HG03280 (cell line): ENCODE data around the gene LPP.
"Not testable (repeated sequence)": the region's sequence is repeated elsewhere in the genome, so short reads cannot be mapped to it uniquely, and the experiment has no call there.

ENCODE experiments used
- ATAC-seq: cut with Tn5 transposase; IDR thresholded peaks from one replicate; pipeline ENCODE4 v1.9.1; 2021; ENCODE audit warnings: mild to moderate bottlenecking, moderate library complexity; ENCODE audit not compliant: unreplicated experiment

Gene LPP

DNA sequence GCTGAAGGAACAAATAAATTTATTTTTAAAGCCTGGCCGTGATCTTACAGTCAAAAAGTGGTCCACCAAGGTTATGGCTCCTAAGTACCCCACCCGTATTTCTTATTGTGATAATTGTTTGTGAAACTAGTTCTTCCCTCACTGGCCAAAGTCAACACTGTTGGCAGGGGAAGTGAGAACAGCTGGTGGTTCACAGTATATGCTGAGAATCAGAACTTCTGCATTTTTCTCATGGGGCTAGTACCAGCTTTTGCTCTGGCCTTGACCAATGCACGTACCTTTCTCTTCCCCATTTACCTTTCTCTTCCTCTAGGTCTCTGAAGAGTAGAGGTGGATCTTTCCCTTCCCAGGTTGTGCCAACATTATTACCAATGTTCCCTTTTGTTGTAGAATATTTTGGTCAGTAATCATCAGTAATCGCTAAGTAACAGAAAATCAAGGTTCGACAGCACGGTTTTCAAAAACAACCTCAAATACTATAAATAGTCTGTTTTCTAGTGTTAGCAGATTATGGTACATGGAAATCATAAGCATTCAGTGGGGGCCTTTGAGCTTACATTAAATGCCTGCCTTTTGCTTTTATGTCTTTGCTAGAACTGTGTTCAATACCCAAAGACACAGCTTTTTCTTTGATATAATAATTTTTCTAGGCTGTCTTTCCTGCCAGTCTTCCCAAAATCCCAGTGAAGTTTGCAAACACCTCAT is 268.0 kb downstream of the LPP start:
- peak; percentile 99 for ATAC-seq

DNA sequence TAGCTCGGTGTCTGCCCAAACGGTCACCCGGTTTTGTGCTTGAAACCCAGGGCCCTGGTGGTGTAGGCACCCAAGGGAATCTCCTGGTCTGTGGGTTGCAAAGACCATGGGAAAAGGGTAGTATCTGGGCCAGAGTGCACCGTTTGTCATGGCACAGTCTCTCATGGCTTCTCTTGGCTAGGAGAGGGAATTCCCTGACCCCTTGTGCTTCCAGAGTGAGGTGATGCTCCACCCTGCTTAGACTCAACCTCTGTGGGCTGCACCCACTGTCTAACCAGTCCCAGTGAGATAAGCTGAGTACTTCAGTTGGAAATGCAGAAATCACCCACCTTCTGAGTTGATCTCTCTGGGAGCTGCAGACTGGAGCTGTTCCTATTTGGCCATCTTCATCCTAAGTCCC is 274.0 kb downstream of the LPP start:
- not testable (repeated sequence) for ATAC-seq

DNA sequence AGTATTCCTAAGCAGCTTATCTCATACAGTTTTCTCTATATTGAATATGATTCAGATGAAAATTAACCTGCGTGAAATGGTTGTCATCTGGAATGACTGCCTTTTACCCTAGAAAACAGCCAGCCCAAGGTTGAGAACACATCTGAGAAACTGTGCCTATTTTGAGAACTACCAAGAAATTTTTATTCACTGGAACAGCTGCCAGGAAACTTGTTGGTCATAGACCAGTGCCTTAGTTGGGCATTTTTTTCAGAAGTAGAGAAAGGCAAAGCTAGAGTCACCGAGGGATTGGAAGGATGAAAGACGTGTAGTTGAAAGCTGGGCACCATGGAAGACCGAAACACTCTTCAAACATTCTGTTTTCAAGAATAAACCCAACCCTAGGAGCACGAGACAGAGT is 277.1 kb downstream of the LPP start:
- ATAC-seq, result no peak

DNA sequence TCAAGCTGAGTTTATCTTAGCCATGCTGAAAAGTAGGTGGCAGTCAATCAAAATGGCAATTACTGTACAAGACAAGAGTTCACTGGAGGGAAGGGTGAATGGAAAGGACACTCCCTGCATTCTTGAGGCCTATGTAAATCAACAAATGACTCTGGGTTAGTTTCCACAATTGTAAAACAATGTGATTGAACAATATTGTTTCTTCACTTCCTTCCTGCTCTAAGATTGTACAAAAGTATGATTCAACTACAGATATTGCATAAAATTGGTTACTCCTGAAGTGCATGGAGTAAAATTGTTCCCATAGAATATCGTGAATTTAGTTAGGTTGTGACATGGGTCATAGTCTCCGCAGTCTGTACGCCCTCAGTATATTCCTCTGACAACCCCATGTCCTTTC is 277.6 kb downstream of the LPP start:
- no peak for ATAC-seq

DNA sequence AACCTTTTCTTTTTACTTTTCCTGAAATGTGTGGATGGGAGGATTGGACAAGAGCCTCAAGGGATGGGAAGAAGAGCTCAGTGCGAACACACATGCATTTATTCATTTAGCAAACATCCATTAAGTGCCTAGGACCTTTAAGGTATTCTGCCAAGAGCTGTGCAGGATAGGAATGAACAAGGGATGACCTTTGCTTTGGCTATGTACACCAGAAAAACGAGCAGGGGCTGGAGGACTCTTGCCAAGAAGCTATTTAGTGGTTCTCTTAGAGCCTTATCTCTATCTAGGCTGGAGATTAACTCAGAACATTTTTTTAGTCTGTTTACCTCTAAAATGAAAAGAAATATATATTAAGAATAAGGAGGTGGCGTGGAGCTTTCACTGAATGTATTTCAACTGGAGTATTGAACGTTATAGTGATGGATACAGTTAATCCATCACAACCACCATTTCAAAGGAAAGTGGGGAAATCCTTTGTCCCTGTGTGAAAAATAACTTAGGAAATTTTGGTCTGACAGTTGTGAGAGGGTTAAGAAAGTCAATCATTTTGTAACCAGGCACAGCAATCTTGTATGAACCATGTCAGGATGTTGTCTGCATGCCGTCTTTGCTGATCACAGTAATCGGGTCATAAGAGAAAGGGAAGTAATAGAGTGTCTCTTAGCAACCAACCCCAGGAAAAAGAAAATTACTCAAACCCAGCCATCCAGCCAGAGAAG is 279.0 kb downstream of the LPP start:
- no peak for ATAC-seq

DNA sequence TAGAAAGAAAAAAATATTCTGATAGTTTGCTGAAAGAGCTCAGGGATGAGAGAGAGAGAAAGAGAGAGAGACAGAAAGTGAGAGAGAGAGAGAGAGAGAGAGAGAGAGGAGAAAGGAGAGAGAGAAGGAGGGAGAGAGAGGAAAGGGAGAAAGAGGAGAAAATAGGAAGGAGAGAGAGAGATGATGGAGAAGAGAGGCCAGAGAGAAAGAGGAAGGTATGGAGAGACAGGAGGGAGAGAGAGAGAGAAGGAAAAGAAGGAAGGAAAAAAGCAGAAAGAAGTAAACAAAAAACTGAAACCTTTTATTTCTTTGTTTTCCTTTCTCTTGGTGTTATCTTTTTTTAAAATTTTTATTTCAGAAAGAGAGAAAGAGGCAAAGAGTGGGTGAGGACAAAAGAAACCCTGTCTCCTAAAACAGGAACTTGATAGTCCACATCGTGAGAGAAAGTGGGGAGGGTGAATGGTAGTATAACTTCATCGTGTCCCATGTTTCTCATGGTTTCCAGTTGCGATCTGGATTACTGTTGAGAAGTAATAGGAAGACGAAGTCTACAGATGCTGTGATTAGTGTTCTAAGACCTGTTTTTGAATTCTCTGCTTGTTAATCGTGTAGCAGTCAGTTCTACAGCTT is 279.7 kb downstream of the LPP start:
- ATAC-seq, result no peak

DNA sequence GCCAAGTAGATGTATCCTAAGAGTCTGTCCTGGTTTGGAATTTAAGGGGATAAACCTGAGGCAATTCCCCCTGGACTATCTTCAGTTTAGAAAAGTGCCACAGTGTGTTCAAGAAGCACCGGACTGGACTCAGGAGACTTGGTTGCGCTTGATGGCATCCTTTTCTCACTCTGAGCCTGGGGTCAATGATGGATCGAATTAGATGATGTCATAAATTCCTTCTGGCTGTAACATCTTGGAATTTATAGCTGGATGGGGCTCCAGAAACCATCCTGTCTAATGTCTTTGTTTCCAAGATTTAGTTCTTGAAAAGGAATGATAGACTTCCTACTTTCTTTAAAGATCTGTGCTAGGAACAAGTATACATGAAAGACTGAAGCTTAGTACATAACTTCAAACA is 280.6 kb downstream of the LPP start:
- no peak for ATAC-seq

DNA sequence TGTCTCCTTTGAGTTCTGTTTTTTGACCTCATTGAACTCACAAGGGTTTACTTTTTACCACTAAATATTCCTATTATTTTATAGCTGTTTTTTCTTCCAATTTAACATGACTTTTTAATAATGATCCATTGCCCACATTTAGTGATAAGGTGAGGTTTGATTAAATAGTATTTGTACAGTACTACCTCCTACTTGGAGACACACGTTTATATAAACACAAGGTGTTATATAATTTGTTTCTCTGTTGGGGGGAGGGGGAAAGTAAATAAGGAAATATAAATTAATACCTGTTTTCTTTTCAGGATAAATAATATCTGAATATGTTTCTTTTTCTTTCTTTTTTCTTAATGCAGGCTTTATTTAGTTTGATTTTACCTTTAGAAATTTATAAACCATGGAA is 281.3 kb downstream of the LPP start:
- ATAC-seq, result no peak

DNA sequence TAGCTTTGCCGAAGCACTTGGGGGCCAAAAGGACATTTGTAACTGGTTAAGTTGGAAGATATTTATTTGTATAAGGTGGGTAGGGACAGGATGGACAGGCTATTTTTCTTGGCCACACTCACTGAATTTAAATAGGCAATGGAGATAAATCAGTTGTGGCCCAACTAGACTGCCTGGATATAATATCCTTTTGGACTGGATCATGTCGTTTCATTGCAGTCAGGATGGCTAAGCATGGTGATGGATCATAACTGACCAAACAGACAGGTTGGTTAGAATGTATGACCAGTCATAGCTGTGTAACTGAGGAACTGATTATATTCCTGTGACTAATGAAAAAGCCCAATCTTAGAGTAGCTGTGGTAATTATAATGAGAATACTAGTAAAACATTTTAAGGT is 284.0 kb downstream of the LPP start:
- no peak for ATAC-seq

DNA sequence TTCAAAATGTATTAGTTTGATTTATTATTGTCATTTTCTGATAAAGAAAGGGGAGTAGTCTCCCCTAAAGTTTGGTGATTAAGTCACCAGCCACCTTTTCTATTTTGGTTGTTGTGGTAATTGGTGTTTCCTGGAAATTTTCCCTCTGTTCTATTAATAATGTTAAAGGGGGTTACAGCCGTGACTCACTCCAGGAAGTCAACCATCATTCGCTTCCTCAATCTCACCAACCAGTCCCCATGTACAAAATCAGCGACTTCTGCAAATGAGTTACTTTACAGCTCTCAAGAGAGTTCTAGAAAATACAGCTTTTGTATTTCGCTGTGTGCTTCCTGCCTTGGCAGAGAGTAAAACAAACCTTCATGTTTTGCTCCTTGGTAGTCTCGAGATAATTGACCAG is 285.1 kb downstream of the LPP start:
- peak; percentile 59 for ATAC-seq

DNA sequence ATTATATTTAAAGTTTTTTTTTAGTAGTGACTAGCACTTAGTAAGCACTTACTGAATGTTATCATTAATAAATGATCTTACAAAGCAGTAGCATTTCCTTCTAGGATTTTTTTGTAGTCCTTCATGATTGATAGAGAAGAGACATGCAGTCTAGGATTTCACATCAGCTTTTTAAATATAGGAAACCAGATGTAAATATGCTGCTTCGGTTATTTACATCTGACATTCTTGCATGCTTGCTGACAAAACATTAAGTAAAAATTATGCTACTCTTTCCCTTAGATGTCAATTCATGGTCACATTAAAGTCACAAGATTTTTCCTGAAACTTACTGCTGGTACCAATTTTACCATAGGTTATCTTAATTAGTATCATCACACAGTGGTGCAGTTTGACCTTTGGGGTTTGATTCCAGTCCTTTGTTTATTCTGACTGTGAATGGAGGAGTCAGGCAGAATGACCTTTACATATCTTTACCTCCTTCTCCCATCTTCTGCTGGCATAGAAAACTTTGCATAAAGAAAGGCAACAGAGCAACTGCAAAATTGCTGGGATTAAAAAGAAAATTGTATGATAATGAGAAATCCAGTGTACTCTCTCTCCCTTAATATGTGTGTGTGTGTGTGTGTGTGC is 286.5 kb downstream of the LPP start:
- ATAC-seq, result no peak

DNA sequence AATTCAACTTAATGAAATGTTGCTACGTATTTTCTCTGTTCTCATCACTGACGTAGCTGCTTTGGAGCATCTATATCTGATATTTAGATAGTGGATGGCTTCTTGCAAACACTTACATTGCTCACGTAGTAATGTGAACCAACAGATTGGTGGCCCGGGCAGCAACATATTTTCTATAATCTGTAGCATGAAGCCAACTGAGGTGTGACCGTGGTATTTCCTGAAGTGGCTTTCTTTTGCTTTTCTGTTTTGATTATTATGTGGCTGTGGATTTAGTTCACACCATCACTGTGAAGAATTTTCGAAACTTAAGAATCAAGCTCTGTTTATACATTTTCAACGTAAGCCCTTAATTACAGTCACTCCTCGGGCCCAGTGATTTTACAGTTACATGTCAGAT is 288.5 kb downstream of the LPP start:
- ATAC-seq, result no peak

DNA sequence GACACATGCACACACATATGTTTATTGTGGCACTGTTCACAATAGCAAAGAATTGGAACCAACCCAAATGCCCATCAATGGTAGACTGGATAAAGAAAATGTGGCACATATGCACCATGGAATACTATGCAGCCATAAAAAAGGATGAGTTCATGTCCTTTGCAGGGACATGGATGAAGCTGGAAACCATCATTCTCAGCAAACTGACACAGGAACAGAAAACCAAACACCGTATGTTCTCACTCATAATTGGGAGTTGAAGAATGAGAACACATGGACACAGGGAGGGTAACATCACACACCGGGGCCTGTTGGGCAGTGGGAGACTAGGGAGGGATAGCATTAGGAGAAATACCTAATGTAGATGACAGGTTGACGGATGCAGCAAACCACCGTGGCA is 291.2 kb downstream of the LPP start:
- not testable (repeated sequence) for ATAC-seq

DNA sequence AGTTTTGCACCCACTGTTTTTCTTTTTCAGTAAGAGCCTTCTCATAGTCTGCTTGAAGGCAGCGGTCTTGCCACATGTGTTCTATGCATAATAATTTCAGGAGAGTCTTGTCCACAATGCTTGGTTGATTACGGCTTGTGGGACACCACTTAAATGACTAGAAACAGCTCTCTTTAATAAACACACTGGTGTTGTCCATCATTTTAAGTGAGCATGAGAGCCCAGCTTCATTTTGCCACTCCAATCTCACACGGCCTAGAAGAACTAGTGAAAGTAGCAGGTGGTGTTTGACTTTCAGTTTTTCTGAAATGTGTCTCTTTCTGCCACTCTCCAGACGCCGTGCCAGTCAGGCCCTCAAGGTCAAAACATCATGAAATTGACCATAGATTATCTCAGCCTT is 292.1 kb downstream of the LPP start:
- peak; percentile 69 for ATAC-seq

DNA sequence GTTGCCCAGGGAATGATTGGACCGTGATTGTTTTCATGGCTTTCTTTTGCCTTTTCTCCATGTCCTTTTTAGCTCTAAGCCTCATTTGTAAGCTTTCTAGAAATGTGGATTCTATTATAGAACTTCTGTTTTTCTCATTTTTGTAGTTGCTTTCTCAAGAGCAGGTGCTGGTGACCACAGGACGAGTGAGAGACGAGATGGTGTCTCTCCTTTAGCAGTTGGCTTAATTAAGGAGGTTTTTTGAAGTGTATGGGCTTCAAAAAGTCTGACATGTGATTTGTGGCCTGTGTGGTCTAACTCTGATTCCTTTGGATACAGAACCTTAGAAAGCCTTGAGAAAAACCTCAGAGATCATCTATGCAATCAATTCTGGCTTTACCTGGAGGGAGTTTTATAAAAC is 292.8 kb downstream of the LPP start:
- peak; percentile 69 for ATAC-seq

DNA sequence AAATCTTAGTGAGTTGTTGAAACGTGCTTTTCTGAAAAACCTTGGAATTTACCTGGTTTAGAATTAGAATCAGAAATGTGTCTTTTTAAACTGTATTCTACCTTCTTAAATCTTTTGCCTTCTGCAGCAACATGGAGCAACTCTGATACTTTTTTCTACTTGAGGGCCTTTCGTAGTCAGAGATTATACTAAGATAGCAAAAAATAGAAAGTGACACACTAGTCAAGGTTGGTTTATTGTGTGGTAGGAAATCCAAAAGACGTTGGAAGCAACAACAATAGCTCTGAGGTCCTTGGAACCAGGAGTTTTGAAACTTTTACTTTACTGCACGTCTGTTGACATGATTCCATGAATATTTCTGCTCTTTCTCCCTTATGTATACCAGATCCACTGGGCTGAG is 294.9 kb downstream of the LPP start:
- no peak for ATAC-seq

DNA sequence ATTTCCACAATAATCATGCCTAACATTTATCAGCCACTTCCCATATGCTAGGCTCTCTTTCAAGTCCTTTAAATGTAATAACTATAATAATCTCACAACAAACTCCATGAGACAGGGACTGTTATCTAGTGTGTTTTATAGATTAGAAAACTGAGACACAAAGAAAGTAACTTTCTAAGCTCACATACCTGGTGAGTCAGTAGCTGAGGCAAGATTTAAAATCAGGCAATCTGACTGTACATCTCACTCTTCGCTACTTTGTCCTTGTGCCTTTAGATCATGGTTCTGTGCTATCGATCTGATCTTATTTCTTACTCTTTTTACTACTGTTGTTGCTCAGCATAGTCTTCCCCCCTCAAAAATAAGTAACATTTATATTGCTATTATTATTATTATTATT is 295.5 kb downstream of the LPP start:
- ATAC-seq, result no peak

DNA sequence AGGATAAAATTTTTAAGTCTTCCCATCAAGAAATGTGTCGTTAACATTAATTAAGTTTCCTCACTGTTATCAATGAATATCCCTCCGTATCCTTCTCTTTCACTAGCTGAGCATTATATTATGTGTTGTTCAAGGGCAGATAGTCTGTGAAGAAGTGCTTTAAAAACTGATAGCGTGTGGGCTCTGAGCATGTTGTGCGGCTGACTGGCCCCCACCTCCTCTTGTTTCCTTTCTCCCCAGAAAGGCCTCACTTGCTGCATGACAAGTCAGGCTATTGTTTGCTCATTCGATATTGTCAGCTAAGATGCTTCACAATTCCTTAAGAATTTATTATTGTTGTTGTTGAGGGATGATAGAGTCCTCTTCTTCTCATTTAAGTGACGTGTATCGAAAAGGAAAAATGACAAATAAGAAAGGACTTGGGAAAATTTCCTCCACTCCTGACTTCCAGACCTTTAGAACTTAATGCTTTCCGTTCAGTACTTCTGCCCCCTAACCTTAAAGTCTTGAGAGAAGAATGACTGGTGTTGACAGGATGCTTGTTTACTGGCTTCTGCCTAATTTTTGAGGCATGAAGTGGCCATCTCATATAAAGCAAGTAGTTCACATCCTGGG is 298.3 kb downstream of the LPP start:
- no peak for ATAC-seq

DNA sequence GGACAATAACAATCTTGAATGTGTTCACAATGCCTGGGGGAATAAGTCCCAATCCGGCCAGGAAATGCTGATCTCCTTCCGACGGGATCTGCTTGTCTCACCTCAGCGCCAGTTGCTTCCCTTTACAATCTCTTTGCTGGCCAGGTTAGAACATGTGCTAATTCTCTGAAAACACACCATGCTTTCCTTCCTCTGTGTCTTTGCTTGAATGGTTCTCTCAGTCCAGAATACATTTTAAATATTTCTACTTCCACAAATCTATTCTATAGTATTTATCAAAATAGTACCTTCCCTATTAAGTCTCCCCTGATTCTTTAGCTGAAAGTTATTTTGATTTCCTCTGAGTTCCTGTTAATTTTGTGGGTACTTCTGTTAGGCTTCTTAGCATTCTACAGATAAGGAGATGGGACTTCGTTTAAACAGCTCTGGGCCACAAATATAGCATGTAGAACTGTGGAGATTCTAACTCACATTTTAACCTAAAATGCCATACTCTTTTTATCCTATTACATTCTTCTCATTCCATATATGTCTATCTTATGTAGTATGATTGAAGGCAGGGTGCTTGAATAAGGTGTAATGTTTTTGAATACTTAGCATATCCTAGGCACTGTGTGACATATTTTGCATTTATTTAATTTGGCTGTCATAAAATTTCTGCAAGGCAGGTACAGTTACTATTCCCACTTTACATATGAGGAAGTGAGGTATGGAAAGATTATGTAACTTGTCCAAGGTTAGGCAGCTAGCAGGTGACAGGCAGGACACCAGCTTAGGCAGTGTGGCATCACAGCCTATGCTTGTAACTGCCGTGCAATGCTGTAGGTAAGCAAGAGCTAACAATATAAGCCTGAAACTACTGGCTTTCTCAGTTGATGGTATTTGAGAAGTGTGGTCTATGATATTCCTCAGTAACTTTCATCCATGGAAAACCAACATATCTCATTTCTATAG is 299.8 kb downstream of the LPP start:
- no peak for ATAC-seq

DNA sequence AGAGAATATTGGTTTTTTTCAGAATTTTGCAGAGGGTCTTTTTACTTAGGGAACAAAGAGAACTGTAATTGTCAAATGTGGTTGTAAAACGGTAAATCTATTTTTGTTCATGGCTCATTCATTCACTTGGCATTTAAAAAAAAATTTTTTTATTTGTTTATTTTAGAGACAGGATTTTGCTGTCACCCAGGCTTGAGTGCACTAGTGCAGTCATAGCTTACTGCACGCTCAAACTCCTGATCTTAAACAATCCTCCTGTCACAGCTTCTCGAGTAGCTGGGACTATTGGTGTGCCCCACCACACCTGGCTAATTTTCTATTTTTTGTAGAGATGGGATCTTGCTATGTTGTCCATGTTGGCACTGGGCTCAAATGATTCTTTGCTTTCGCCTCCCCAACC is 301.8 kb downstream of the LPP start:
- no peak for ATAC-seq
